NCI-H2227 treated with DMSO at 0.1 percent for 48 hours (cell line): ENCODE data around the gene PRKACG.
"Not testable (repeated sequence)": the region's sequence is repeated elsewhere in the genome, so short reads cannot be mapped to it uniquely, and the experiment has no call there.

ENCODE experiments used
- DNase-seq: peaks from one replicate; lab custom pipeline; 2025; lab: John Stamatoyannopoulos, UW

PRKACG gene

DNA sequence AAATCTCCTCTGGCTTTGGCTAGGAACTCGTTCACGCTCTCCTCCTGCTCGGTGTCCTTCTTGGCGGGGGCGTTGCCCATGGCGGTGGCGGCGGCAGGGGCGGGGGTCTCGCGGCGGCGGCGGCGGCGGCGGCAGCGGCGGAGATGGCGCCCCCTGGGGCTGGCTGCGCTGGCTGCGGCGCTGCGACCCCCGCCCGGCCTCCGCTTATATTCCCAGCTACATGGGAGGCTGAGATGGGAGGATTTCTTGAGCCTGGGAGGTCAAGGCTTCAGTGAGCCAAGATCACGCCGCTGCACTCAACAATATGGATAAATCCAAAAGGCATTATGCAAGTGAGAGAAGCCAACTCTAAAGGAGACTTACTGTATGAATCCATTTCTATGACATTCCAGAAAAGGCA is at the start of gene PRKACG:
Gene PRKACG, minus strand, starts transcription at position 101 of the 400 bp plus-strand sequence. Its CDS starts 21 bp downstream, at position 80.
- no peak for DNase-seq

DNA sequence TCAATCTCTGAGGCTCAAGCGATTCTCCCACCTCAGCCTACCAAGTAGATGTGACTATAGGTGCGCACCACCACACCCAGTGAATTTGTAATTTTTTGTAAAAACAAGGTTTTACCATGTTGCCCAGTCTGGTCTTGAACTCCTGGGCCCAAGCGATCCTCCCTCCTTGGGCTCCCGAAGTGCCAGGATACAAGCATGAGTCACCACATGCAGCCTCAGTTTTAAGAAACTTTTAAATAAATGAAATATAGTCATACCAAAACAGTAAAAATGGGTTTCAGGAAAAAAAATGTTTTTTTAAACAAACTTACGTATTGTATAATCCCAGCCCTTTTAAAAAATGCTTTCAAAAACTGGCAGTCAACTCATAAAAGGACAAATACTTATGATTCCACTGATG is 48.3 kb upstream of the PRKACG start:
- DNase-seq = no peak

- DNase-seq = no peak
Measured at GRCh38 chr9:69060766-69061165, 46.9 kb upstream of the PRKACG start.

GRCh38 chr9:69058101-69058500 is 44.2 kb upstream of the PRKACG start:
- DNase-seq = no peak

DNA sequence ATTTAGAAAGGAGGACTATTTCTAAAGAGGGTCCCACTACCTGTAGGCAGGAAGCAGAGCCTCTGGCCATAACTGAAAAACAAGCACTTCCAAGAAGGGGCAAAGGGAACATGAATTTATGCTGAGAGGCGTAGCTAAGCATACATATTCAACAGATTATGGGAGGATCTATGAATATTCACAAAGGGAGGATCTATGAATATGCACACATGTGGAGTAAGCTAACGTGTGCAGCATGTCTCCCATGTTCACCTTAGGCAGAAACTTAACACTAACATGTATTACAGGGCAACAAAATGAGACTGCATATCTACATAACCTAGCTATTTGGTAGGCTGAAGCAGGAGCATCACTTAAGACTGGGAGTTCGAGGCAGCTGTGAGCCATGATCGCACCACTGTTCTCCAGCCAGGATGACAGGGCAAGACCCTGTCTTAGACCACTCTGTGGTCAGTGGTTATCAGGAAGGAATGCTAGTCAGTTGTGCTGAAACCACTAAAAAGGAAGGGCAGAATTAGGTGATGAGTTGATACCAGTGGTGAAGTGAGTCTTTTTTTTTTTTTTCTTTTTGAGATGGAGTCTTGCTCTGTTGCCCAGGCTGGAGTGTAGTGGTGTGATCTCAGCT is 42.4 kb upstream of the PRKACG start:
- DNase-seq = no peak

DNA sequence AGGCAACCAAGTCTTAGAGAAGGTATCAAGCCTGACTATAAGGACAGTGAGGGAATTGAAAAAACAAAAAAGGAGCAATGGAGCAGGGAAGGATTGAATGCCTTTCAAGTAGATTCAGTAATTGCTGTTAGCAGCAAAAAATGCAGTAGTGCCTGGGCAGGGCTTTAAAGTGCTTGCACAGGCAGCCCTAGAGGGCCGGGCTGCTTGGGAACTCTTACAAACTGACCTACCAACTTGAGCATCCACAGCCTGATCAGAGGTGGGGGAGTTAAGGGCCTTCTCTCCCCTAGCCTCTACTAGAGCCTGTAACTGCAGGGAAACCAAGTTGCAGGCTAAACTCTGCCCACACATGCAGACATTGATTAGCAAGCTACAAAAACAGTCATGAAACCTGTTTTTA is 41.1 kb upstream of the PRKACG start:
- no peak for DNase-seq

- not testable (repeated sequence) for DNase-seq
Measured at GRCh38 chr9:69050936-69051335, 37.0 kb upstream of the PRKACG start.

DNA sequence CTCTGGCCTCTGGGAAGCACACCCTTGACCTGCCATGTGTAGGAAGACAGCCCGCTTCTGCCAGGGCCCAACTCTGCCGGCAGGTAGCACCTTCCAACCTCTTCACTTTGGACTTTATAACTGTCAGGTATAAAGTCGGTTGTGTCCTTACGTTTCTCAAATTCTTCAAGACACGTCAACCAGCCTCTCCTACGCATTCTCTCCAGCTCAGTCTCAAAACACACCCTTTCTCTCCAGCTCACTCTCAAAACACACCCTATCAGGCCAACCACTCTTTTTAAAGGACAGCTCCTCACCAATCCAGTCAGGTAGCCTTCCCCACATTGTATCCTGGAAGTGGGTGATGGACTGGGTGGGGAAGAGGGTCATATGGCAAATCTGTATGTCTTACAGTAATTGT is 35.2 kb upstream of the PRKACG start:
- DNase-seq = no peak

DNA sequence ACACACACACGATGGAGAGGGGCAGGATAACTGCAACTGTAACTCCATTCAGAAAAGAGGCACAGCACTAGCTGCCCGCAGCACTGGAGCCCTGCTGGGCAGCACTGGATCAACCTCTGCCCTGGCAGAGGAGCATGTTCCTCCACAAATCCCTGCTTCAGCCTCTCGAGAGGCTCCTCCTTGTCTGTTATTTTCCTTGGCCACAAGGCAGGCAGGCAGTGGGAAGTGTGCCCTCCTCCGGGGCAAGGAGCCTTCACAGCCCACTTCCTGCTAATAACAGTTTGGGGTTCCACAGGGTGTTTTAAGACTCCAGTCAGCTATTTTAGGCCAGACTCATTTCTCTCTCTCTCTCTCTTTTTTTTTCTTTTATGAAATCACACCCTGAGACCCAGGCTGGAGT is 33.5 kb upstream of the PRKACG start:
- no peak for DNase-seq

GRCh38 chr9:69046723-69047122 is 32.8 kb upstream of the PRKACG start:
- no peak for DNase-seq

GRCh38 chr9:69045821-69046220 is 31.9 kb upstream of the PRKACG start:
- no peak for DNase-seq

DNA sequence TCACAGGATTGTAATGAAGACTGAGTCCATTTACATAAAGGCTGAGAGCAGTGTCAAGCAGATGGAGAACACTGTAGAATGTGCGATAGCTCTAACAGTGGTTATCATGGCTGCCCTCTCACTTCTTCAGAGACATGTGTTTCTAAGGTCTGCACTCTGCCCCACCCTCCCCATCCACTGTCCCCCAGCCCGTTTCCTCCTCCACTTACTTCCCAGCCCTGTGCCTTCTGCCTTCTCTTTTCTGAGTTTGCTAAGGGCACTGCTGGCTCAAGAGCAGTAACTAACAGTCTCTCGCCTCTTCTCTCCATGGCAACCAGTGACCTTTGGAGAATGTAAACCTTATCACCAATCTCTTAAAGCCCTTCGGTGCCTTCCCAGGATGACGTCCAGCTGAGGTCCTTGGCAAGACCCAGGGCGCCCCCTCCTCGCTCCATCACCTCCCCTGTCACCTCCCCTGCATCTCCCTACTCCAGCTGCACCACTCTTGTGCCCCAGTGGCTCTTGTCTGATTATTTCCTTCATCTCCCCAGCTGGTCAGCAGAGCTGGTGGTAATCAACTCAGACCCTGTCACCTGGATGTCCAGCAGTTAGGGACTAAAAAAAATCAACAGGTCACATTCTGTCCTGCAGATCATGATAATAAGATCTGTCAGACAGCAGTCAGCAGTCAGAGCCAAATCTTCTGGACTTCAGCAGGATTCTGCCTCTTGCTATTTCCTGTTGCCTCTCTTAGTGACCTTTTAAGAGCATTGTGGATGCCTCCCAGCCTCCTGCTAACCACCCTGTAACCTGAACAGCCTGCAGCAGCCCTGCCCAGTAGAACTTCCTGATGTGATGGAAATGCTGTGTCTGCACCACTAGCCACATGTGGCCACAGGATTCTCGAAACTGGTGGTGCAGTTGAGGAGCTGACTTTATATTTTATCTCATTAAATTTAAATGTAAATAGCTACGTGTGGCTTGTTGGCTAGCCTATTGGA is 30.6 kb upstream of the PRKACG start:
- no peak for DNase-seq

DNA sequence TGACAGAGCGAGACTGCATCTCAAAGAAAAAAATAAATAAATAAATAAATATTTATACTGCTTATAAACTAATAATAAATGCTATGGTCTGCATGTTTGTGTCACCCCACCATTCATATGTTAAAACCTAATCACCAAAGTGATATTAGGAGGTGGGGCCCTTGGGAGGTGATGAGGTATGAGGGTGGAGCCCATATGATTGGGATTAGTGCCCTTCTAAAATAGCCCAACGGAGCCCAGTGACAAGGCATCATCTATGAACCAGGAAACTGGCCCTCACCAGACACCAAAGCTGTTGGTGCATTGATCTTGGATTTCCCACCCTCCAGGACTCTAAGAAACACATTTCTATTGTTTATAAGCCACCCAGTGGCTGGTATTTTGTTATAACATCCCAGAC is 26.7 kb upstream of the PRKACG start:
- DNase-seq = no peak

DNA sequence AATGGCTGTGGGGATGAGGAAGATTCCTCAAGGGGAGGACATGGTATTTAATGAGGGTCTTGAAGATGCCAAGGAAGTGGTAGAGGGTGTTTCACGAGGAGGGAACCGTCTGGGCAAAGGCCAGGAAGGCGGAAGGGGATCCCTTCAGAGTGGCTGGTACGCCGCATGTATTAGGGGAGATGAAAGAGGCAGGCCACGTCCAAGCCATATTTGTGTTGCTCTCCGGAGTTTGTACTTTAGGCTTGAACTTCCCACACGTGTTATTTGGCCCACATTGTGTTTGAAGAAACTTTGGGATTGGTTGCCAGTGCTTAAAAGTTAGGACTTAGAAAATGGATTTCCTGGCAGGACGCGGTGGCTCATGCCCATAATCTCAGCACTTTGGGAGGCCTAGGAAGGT is 22.9 kb upstream of the PRKACG start:
- no peak for DNase-seq

GRCh38 chr9:69036309-69036708 is 22.4 kb upstream of the PRKACG start:
- no peak for DNase-seq

- DNase-seq = peak; percentile 70
Measured at GRCh38 chr9:69035438-69036308, 21.8 kb upstream of the PRKACG start, which contains the start of gene FXN. Gene FXN (plus strand): TSS chr9:69035752. CDS start chr9:69035783, 31 bp downstream.

GRCh38 chr9:69034071-69034470 is 20.2 kb upstream of the PRKACG start:
- no peak for DNase-seq

DNA sequence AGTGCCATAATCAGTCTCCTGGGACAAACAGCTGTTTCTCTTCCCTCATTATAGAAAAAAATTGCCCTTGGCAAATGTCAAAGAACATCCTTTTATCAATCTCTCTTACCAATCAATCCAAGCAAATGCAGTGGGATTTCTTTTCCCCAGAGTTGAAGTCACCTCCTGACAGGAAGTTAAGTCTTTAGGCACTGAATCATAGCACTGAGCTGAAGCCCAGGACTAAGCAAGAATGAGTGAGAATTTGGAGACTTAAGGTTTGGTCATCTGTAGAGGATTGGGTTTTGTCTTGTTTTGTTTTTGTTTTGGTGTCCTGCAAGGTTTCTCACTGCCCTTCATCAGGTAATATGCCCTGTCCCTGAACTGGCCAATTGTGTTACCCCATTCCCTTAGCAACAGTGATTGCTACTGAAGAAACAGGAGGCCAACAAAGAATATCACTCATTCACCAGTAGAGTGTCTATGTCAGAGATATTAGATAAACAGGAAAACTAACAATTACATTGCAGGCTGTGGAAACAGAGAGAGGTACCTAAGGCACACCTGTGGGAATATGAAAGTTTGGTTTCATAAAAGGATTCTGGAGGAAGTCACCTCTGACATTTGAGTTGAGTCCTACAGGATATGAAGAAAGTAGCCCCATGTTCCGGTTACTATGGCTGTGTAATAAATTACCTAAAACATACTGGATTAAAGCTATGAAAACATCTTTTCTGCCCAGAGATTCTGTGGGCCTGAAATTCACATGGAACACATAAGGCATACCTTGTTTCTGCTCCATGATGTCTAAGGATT is 17.1 kb upstream of the PRKACG start:
- DNase-seq = no peak

GRCh38 chr9:69029535-69029934 is 15.6 kb upstream of the PRKACG start:
- DNase-seq = no peak

DNA sequence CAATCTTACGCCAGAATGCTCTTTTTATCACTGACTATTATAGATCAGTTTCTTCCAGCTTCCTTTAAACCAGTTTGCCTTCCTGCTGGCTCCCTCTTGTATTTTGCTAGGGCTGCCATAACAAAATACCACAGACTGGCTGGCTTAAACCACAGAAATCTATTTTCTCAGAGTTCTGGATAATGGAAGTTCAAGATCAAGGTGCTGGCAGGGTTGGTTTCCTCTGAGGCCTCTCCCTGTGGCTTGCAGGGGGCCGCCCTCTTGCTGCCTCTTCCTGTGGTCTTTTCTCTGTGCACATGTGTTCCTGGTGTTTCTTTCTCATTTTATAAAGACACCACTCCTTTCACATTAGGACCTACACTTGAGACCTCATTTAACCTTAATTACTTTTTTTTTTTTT is 14.8 kb upstream of the PRKACG start:
- DNase-seq = no peak

DNA sequence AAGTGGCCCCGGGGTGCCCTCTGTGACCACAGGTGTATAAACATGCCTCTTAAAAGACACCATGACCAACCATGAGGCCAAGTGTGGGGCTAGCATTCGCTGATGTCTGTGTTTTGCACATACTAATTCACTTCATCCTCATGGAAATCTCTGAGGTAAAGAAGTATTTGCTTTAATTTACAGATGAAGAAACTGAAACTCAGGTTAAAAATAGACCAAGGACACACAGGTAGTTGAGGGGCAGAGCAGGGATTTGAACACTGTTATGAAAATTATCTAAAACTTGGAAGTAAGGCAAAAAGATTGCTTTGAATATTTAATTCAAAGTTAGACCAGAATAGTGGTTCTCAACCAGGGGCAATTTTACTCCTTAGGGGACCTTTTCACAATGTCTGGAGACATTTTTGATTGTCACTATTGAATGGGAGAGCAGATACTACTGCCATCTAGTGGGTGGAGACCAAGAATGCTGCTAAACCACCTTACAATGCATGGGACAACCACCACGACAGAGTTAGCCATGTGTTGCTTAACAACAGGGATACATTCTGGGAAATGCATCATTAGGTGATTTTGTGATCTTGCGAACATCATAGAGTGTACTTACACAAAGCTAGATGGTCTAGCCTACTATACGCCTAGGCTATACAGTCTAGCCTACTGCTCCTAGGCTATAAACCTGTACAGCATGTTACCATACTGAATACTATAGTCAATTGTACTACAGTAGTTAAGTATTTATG is 13.6 kb upstream of the PRKACG start:
- DNase-seq = peak; percentile 37
